ENCODE measurements around the gene REG1B.
"Not testable (repeated sequence)": the region's sequence is repeated elsewhere in the genome, so short reads cannot be mapped to it uniquely, and the experiment has no call there.

Gene REG1B

DNA sequence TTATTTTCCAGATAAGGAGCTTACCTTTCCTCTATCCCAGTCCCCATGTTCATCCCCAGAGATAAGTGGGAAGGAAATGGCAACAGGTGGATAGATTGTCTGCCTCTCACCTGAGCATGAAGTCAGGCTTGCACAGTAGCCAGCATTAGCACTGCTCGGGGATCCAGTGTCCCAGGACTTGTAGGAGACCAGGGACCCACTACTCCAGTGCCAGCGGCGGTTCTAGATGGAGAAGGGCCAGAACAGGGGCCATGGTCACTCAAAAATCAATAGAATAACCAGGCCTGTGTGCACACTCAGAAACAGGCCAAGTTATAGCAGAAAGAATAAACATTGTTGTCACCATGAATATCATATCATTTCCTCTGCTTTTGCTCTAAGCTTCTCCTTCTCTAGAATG lies 2.4 kb downstream of the REG1B start:
- no peak for DNase-seq (ENCODE audit: low read depth in 1 of 2, low spot score in 1 of 2)

DNA sequence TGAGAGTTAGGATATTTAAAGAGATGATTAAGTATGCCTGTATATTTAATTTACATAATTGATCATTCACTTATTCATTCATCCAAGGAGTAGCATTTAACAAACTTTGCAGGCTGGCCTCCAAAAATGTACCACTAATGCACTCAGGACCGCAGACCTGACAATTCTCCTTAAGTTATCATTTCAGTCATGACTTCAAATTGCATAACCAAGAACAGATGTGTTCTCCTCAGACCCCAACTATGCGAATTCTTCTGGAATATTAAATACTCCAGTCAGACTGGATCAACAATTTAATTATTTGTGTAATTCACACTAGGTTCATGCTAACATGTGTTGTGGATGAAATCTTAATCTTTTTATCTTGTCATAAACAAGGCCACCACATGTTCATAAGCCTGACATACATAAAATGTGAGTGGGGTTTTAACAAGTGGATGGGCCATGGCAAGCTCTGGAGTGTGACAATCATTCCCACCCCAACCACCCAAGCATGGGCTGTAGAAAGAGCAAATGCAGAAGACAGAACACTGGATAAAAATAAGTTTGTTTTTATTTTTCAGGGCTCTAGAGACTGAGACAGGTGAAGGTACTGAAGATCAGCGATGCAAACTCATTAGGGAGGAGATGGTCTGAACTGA lies 3.2 kb downstream of the REG1B start:
- no peak for DNase-seq (ENCODE audit: low read depth in 1 of 2, low spot score in 1 of 2)

DNA sequence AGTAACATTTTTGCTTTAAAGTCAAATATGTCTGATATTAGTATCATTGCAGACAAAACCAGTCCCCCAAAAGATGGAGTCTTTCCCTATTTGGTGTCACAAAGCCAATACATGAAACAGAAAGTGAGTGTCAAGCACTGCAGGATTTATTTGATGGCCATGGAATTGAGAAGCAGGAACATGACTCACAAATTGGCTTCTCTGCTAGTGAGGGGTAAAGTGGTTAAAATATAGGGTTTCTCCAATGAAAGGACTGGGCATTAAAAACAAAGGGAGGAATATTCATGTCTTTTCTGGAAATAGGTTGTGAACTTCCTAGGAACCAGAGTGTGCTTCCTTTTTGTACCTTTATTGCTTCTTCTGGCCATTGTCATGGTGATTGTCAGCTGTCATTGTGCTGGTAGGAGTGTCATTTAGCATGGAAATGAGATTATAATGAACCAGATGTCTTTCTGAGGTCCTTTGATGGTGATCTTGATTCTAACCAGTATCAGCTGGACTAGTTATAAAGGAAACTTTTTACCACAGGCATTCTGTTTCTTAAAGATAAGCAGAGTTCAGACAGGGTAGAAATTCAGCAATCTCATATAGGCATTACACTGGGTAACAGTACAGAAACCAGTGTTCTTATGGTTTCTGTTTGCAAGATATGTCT lies 4.1 kb downstream of the REG1B start:
- no peak for DNase-seq (ENCODE audit: low read depth in 1 of 2, low spot score in 1 of 2)

DNA sequence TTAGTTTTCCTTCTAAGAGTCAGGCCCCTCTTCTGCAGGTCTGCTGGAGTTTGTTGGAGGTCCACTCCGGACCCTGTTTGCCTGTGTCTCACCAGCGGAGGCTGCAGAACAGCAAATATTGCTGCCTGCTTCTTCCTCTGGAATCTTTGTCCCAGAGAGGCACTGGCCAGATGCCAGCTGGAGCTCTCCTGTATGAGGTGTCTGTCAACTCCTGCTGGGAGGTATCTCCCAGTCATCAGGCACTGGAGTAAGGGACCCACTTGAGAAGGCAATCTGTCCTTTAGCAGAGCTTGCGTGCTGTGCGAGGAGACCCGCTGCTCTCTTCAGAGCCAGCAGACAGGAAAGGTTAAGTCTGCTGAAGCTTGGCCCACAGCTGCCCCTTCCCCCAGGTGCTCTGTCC lies 4.8 kb downstream of the REG1B start:
- DNase-seq (ENCODE audit: low read depth in 1 of 2, low spot score in 1 of 2): no peak

DNA sequence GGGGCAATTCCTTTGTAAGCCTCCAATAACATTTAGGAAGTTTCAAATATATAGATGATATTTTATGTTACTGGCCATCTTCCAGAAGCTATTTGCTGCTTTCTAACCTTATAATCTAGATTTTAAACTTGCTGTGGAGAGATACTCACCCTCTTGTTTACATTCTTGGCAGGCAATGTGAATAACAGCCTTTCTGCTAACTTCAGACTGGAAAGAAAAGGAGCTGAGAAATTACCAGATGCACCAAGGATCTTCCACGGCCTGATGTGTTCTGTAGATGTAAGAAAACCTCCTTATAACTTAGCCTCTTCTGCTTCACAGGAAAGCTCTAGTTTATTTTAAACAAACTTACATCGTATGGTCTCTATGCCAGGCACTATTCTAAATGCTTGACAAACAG lies 16.7 kb downstream of the REG1B start:
- no peak for DNase-seq (ENCODE audit: low read depth in 1 of 2, low spot score in 1 of 2)

DNA sequence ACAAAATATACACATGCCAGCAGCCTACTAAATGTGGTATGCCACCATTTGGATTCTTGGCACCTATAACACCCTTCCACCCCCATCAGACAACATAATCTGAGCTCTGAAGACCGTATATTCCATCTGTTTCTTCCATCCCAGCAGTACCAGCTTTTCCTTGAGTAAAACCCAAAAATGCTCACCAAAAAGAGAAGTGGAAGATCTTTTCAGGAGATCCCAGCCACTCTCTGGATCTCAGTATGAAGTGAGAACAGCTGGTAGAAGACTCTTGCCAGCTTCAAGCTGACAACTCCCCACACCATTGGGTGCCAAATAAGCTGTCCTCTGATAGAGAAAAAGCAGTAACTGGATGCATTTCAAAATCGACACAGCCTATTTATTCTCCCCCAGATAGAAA lies 22.6 kb downstream of the REG1B start:
- no peak for DNase-seq (ENCODE audit: low read depth in 1 of 2, low spot score in 1 of 2)

DNA sequence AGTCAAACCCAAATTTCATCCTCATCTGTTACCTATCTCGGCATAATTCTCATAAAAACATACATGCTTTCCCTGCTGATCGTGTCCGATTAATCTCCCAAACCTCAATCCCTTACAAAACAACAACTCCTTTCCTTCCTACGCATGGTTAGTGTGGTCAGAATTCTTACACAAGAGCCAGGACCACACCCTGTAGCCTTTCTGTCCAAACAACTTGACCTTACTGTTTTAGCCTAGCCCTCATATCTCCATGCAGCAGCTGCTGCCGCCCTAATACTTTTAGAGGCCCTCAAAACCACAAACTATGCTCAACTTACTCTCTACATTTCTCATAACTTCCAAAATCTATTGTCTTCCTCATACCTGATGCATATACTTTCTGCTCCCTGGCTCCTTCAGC lies 33.0 kb downstream of the REG1B start:
- DNase-seq (ENCODE audit: low read depth in 1 of 2, low spot score in 1 of 2): not testable (repeated sequence)

DNA sequence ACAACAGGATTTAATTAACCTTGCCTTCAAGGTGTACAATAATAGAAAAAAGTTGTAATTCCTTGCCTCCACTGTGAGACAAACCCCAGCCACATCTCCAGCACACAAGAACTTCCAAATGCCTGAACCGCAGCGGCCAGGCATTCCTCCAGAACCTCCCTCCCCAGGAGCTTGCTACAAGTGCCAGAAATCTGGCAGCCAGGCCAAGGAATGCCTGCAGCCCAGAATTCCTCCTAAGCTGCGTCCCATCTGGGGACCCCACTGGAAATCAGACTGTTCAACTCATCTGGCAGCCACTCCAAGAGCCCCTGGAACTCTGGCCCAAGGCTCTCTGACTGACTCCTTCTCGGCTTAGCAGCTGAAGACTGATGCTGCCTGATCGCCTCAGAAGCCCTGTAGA lies 34.3 kb downstream of the REG1B start:
- not testable (repeated sequence) for DNase-seq (ENCODE audit: low read depth in 1 of 2, low spot score in 1 of 2)

DNA sequence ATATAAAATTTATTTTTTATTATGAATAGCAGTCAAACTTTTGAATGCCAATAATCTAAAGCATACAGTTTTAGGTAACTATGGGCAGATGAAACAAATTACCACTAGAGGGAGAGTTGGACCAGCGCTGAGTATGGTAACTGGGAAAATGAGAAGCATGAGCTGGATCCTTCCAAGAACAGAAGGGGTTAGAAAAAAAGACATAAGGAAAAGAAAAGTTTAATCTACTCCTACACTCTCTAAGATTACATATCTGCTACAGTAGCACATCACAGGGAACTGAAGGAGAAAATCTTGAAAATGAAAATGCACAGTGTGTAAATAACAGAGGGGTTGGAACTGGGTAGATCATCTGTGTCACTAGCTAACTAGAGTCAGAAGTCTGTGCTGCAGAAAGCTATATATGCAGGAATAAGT lies 46.8 kb downstream of the REG1B start:
- no peak for DNase-seq (ENCODE audit: low read depth in 1 of 2, low spot score in 1 of 2)

DNA sequence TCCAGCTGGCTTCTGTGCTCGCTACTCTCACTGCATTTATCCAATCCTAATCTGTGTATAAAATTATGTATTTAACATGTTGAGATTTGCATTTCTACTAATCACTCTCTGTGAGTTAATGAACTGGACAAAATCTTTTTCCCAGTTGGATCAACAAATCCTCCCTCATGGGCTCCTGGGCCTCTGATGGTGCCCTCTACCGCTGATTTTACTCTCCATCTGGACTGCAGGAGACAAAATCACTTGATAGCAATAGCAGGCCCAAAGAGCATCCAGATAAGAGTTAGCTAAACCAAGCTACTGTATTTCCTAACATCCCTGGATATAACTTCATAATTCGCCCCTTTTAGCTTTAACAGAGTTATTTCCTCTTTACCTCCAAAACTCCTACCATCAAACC lies 47.8 kb downstream of the REG1B start:
- no peak for DNase-seq (ENCODE audit: low read depth in 1 of 2, low spot score in 1 of 2)
